Measurements from ENCODE around the gene MAML3. TPM values are rescaled to one million over a fixed set of nuclear protein-coding genes. Genes with fewer than 3 reads are reported as not detected.

MAML3 gene
- total RNA-seq, 2 donors from 2014 or later = 29.2 to 32.2 TPM

GRCh38 chr4:140117947-140118346 is 36.0 kb downstream of the MAML3 start:
- 90 to 100% methylated on average over 1 to 4 of the region's 5 CpGs for WGBS, 2 experiments (ENCODE audit: insufficient coverage in 1 of 2, insufficient read length in 1 of 2)
- Histone ChIP-seq H3K27me3 (ENCODE audit: control insufficient read depth, insufficient read depth, low read length, poor library complexity, severe bottlenecking) (no peaks in the 10 kb centered on the region), H3K4me1 (ENCODE audit: control insufficient read depth, insufficient read depth, low read length) (no peaks in the 10 kb centered on the region), H3K4me3 (ENCODE audit: low read length) (no peak overlapping the region), H3K36me3 (ENCODE audit: control insufficient read depth, insufficient read depth, low read length) (peaks cover 14% of the 10 kb centered on the region), H3K9me3 (ENCODE audit: control insufficient read depth, low read length) (no peaks in the 10 kb centered on the region), H3K9ac (ENCODE audit: extremely low read depth, low read length, poor library complexity, severe bottlenecking) (no peak overlapping the region), H3K27ac (ENCODE audit: low read depth, low read length) (no peak overlapping the region)
- Mint-ChIP-seq H3K27me3 (ENCODE audit: insufficient read depth) (no peaks in the 10 kb centered on the region), H3K36me3 (ENCODE audit: low read depth) (peaks cover 6% of the 10 kb centered on the region), H3K4me1 (peaks cover 4% of the 10 kb centered on the region), H3K27ac (no peak overlapping the region), H3K4me3 (no peak overlapping the region), H3K9me3 (peaks cover 3% of the 10 kb centered on the region)
- TF ChIP-seq, protein P1, sequence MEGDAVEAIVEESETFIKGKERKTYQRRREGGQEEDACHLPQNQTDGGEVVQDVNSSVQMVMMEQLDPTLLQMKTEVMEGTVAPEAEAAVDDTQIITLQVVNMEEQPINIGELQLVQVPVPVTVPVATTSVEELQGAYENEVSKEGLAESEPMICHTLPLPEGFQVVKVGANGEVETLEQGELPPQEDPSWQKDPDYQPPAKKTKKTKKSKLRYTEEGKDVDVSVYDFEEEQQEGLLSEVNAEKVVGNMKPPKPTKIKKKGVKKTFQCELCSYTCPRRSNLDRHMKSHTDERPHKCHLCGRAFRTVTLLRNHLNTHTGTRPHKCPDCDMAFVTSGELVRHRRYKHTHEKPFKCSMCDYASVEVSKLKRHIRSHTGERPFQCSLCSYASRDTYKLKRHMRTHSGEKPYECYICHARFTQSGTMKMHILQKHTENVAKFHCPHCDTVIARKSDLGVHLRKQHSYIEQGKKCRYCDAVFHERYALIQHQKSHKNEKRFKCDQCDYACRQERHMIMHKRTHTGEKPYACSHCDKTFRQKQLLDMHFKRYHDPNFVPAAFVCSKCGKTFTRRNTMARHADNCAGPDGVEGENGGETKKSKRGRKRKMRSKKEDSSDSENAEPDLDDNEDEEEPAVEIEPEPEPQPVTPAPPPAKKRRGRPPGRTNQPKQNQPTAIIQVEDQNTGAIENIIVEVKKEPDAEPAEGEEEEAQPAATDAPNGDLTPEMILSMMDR (conservative IDR thresholded peaks at IDR 0.05) = no peak
- no peak for DNase-seq

DNA sequence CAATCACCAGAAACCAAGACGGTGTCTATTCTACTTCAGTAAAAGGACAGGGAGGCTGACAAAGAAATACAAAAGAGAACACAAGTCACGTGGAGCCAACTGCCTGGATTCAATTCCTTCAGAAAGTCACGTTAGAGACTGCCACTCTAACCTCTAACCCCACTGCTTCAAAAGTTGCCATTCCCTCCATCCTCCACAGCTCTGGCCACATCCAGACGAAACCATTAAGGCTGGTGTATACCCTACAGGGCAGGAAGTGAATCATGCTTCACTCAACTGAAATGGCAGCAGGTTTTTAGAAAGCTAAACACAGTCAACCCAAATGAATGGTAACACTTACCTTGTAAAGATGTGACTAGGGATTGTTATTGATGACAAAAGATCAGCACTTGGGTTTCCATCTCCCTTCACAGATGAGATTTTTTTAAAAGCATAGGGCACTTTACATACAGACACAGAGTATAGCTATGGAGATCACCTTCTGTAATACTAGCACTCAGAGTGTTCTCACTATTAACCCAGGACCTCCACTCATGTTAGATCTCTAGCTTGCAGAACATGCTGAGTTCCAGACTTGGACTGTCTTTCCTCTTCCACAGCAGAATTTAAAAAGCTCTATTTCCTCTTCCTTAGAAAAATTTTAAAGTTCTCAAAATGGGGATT is 37.4 kb downstream of the MAML3 start:
- DNase-seq = no peak
- WGBS, 2 experiments (ENCODE audit: insufficient coverage in 1 of 2, insufficient read length in 1 of 2) = 40 to 73% methylated on average over 3 to 4 of the region's 4 CpGs
- Histone ChIP-seq H3K36me3 (ENCODE audit: control insufficient read depth, insufficient read depth, low read length) (peaks cover 18% of the 10 kb centered on the region), H3K4me1 (ENCODE audit: control insufficient read depth, insufficient read depth, low read length) (no peaks in the 10 kb centered on the region), H3K4me3 (ENCODE audit: low read length) (no peak overlapping the region), H3K27ac (ENCODE audit: low read depth, low read length) (no peak overlapping the region), H3K27me3 (ENCODE audit: control insufficient read depth, insufficient read depth, low read length, poor library complexity, severe bottlenecking) (no peaks in the 10 kb centered on the region), H3K9me3 (ENCODE audit: control insufficient read depth, low read length) (no peaks in the 10 kb centered on the region), H3K9ac (ENCODE audit: extremely low read depth, low read length, poor library complexity, severe bottlenecking) (no peak overlapping the region)
- Mint-ChIP-seq H3K27ac (peak overlapping the region; percentile 20), H3K4me3 (no peak overlapping the region), H3K36me3 (ENCODE audit: low read depth) (no peaks in the 10 kb centered on the region), H3K27me3 (ENCODE audit: insufficient read depth) (no peaks in the 10 kb centered on the region), H3K4me1 (peaks cover 4% of the 10 kb centered on the region), H3K9me3 (no peaks in the 10 kb centered on the region)
- TF ChIP-seq, protein P1 (conservative IDR thresholded peaks at IDR 0.05) = peak; percentile 27

- H3K4me1 ChIP-seq (ENCODE audit: control insufficient read depth, insufficient read depth, low read length) = no peaks in the 10 kb centered on the region
- peaks cover 19% of the 10 kb centered on the region for H3K36me3 ChIP-seq (ENCODE audit: control insufficient read depth, insufficient read depth, low read length)
- no peak overlapping the region for H3K27ac ChIP-seq (ENCODE audit: low read depth, low read length)
- H3K4me1 Mint-ChIP-seq = peaks cover 4% of the 10 kb centered on the region
- DNase-seq = no peak
- H3K36me3 Mint-ChIP-seq (ENCODE audit: low read depth) = no peaks in the 10 kb centered on the region
- no peaks in the 10 kb centered on the region for H3K9me3 Mint-ChIP-seq
- TF ChIP-seq, protein P1 (conservative IDR thresholded peaks at IDR 0.05) = no peak
- H3K9ac ChIP-seq (ENCODE audit: extremely low read depth, low read length, poor library complexity, severe bottlenecking) = no peak overlapping the region
- H3K9me3 ChIP-seq (ENCODE audit: control insufficient read depth, low read length) = no peaks in the 10 kb centered on the region
- H3K27me3 ChIP-seq (ENCODE audit: control insufficient read depth, insufficient read depth, low read length, poor library complexity, severe bottlenecking) = no peaks in the 10 kb centered on the region
- no peak overlapping the region for H3K27ac Mint-ChIP-seq
- H3K4me3 ChIP-seq (ENCODE audit: low read length) = no peak overlapping the region
- H3K27me3 Mint-ChIP-seq (ENCODE audit: insufficient read depth) = no peaks in the 10 kb centered on the region
- no peak overlapping the region for H3K4me3 Mint-ChIP-seq
These were observed 38.8 kb downstream of the MAML3 start for GRCh38 chr4:140115140-140115539.
